Sigmoid colon (tissue), 4 donors: Measurements from ENCODE around the gene ATP6V0E1.

Experiments used
- CTCF ChIP-seq, 4 experiments: fragments of 450-650 bp in 3 of 4; fragments of 200-600 bp in 1 of 4; IDR thresholded peaks; one replicate each; pipeline ENCODE4 v1.5.1; 2016 to 2019; ENCODE audit warnings: antibody characterized with exemption in 4 of 4, mild to moderate bottlenecking in 3 of 4, moderate library complexity in 2 of 4
- POLR2A ChIP-seq, 2 donors: fragments of 450-650 bp; IDR thresholded peaks; one replicate each; pipeline ENCODE4 v1.6.1; 2016; ENCODE audit warnings: antibody characterized with exemption in 2 of 2, mild to moderate bottlenecking in 2 of 2, moderate library complexity in 2 of 2
- POLR2AphosphoS5 ChIP-seq, 4 donors: sonication (generic); formaldehyde crosslinking; IDR thresholded peaks; one replicate each; pipeline ENCODE4 v1.6.1; 2017; ENCODE audit warnings: antibody characterized with exemption in 4 of 4

GRCh38 chr5:173047838-173048105 lies 64.2 kb downstream of the ATP6V0E1 start:
- TF ChIP-seq POLR2AphosphoS5 (IDR thresholded peaks at IDR 0.05) (no peak), POLR2A (IDR thresholded peaks at IDR 0.05) (no peak), CTCF (IDR thresholded peaks at IDR 0.05) (no peak)
